ENCODE data around the gene CHCHD1. TPM values are rescaled to one million over a fixed set of nuclear protein-coding genes. Genes with fewer than 3 reads are reported as not detected.

Gene CHCHD1
- total RNA-seq (10 to 100 TPM in 3 of 5 donors, 1 to 10 TPM in 2; 6.3 to 17.5 (median 14.2) TPM), total RNA-seq (10.2 to 42.9 (median 16.8) reads per million in 29 experiments)
- total RNA-seq (2013) = 23.4 TPM

DNA sequence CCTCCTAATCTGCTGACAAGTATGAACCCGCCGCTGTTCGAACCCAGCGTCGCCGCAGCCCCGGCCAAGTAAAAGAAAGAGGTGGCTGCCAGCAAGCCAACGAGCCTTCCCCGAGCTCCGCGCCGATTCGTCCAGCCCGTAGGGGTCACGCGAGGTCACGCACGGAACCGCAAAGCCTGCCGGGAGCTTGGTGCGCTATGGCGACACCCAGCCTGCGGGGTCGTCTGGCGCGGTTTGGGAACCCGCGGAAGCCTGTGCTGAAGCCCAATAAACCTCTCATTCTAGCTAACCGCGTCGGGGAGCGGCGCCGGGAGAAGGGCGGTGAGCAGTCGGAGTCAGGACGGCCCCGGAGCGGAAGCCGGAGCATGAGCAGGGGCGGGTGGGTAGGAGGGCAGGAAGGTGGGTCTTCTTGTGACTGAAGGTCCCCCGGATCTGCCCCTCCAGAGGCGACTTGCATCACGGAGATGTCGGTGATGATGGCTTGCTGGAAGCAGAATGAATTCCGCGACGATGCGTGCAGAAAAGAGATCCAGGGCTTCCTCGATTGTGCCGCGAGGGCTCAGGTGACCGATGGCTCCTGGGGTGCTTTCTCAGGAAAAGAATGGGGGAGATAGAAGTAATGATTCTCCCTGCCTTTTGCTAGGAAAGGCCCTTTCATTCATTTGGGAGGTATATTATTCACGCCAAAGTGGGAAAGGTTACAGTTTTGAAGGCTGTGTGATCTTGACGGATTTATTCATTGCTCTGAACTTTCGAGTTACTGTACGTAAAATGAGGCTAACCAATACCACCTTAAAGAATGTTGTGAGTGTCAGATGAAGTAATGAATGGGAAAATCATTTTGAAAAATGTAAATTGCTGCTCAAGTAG, at the start of gene CHCHD1:
CHCHD1 (plus strand) TSS at position 170 of the 870 bp plus-strand sequence; CDS start at position 198, 28 bp downstream.
- Histone ChIP-seq H3K27ac (ENCODE audit: low read length) (peak within 1 kb of the TSS; percentile 74), H3K4me3 (ENCODE audit: control insufficient read depth in 1 of 2, extremely low read depth in 1 of 2, low read length in 1 of 2) (peak within 1 kb of the TSS; percentile 91 to 96), H3K36me3 (ENCODE audit: control insufficient read depth in 2 of 2, extremely low read depth in 1 of 2, insufficient read depth in 1 of 2, low read length in 1 of 2) (peaks cover 0 to 24% of the 10 kb centered on the region in 2 donors), H3K9me3 (no peaks in the 10 kb centered on the region), H3K27me3 (replicated peaks in 1 of 2; ENCODE audit: control insufficient read depth in 2 of 2, extremely low read depth in 1 of 2, insufficient read depth in 2 of 2, low read length in 1 of 2) (no peaks in the 10 kb centered on the region), H3K4me1 (ENCODE audit: control insufficient read depth in 1 of 2, extremely low read depth in 1 of 2, insufficient read depth in 2 of 2, low read length in 2 of 2) (peaks cover 31 to 51% of the 10 kb centered on the region in 2 experiments)
- ATAC-seq (replicated peaks in 1 of 4) = peak; percentile 69 to 73 (median 70)
- no peaks in the 10 kb centered on the region for H3K9me3 Mint-ChIP-seq
- H3K4me1 Mint-ChIP-seq = peaks cover 51 to 65% (median 52%) of the 10 kb centered on the region in 3 donors
- peak within 1 kb of the TSS; percentile 96 to 100 (median 99) for H3K4me3 Mint-ChIP-seq
- WGBS (ENCODE audit: insufficient coverage) = 0% methylated on average over 46 of the region's 57 CpGs
- no peaks in the 10 kb centered on the region for H3K36me3 Mint-ChIP-seq
- ChIA-PET POLR2A (interaction anchor here (0.6 to 2.6 kb wide), 3 partner anchors 10 to 91 kb away, joined by 4 to 12 read pairs (median 5); a partner anchor contains a TSS), CTCF (interaction anchor here (1.2 to 4.6 kb wide), 8 partner anchors 10 to 97 kb away, joined by 3 to 35 read pairs (median 6); a partner anchor contains a TSS)
- H3K27ac Mint-ChIP-seq = peak within 1 kb of the TSS; percentile 100
- peak; percentile 76 to 93 (median 88) for DNase-seq
- H3K27me3 Mint-ChIP-seq = no peaks in the 10 kb centered on the region

DNA sequence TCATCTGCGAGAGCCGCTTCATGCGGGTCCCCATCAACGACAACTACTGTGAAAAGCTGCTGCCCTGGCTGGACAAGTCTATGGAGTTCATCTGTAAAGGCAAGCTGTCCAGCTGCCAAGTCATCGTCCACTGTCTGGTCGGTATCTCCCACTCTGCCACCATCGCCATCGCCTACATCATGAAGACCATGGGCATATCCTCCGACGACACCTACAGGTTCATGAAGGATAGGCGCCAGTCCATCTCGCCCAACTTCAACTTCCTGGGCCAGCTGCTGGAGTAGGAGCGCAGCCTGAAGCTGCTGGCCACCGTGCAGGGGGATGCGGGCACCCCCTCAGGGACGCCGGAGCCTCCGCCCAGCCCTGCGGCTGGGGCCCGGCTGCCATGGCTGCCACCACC, 49.4 kb upstream of the CHCHD1 start:
- peaks cover 4 to 30% (median 24%) of the 10 kb centered on the region in 3 donors for H3K4me1 Mint-ChIP-seq
- CTCF ChIA-PET = no interaction called here

DNA sequence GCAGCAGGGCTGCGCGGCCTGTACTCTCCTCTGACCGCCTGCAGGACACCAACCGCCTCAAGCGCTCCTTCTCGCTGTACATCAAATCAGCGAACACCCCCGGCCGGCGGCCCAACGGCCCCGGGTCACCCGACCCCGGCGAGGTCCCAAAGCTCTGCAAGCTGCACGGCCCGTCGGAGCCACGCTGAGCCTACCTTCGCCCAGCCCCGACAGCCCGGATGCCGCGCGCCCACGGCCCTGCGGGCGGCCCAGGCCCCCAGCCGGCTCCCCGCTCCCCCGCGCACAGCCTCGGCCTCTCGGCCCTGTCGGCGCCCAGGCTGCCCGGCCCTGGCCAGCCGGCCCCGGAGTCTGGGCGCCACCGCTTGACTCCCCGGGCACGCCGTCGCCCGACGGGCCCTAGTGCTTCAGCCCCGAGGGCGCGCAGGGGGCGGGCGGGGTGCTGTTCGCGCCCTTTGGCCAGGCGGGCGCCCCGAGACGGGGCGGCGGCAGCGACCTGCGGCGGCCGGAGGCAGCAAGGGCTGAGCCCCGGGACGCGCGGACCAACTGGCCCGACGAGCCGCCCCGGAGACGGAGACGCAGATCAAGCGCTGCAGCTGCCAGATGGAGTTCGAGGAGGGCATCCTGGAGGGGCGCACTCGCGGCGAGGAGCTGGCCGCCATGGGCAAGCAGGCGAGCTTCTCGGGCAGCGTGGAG, 48.8 kb upstream of the CHCHD1 start:
- Mint-ChIP-seq H3K4me3 (no peak overlapping the region), H3K27me3 (no peaks in the 10 kb centered on the region), H3K36me3 (peaks cover 3% of the 10 kb centered on the region), H3K9me3 (no peaks in the 10 kb centered on the region), H3K4me1 (peaks cover 4 to 28% (median 24%) of the 10 kb centered on the region in 3 donors), H3K27ac (no peak overlapping the region)
- Histone ChIP-seq H3K36me3 (ENCODE audit: control insufficient read depth in 2 of 2, extremely low read depth in 1 of 2, insufficient read depth in 1 of 2, low read length in 1 of 2) (peaks cover 11 to 22% of the 10 kb centered on the region in 2 donors), H3K4me1 (ENCODE audit: control insufficient read depth in 1 of 2, extremely low read depth in 1 of 2, insufficient read depth in 2 of 2, low read length in 2 of 2) (peaks cover 4 to 29% of the 10 kb centered on the region in 2 experiments), H3K27ac (ENCODE audit: low read length) (no peak overlapping the region), H3K4me3 (ENCODE audit: control insufficient read depth in 1 of 2, extremely low read depth in 1 of 2, low read length in 1 of 2) (no peak overlapping the region), H3K9me3 (no peaks in the 10 kb centered on the region), H3K27me3 (replicated peaks in 1 of 2; ENCODE audit: control insufficient read depth in 2 of 2, extremely low read depth in 1 of 2, insufficient read depth in 2 of 2, low read length in 1 of 2) (no peaks in the 10 kb centered on the region)
- ATAC-seq (replicated peaks in 1 of 4) (no peak), DNase-seq (no peak)
- ChIA-PET POLR2A (interaction anchor here (0.6 to 1.1 kb wide), 3 partner anchors 10 to 26 kb away, joined by 3 to 8 read pairs (median 4); no protein-coding TSS in a partner anchor), CTCF (no interaction called here)
- 98% methylated on average over 76 of the region's 84 CpGs for WGBS (ENCODE audit: insufficient coverage)

More for the DNA sequence above, 49.4 kb upstream of the CHCHD1 start:
- no peak overlapping the region for H3K27ac ChIP-seq (ENCODE audit: low read length)
- H3K9me3 ChIP-seq = no peaks in the 10 kb centered on the region
- H3K9me3 Mint-ChIP-seq = no peaks in the 10 kb centered on the region
- peak overlapping the region in 1 of 2 donors; percentile 16 for H3K27ac Mint-ChIP-seq
- no peaks in the 10 kb centered on the region for H3K27me3 Mint-ChIP-seq
- peaks cover 11 to 25% of the 10 kb centered on the region in 2 donors for H3K36me3 ChIP-seq (ENCODE audit: control insufficient read depth in 2 of 2, extremely low read depth in 1 of 2, insufficient read depth in 1 of 2, low read length in 1 of 2)
- H3K4me3 Mint-ChIP-seq = peak overlapping the region; percentile 39 to 59 (median 55)
- ATAC-seq (replicated peaks in 1 of 4) (no peak), DNase-seq (no peak)
- H3K27me3 ChIP-seq (replicated peaks in 1 of 2; ENCODE audit: control insufficient read depth in 2 of 2, extremely low read depth in 1 of 2, insufficient read depth in 2 of 2, low read length in 1 of 2) = no peaks in the 10 kb centered on the region
- POLR2A ChIA-PET = no interaction called here
- peaks cover 4 to 29% of the 10 kb centered on the region in 2 experiments for H3K4me1 ChIP-seq (ENCODE audit: control insufficient read depth in 1 of 2, extremely low read depth in 1 of 2, insufficient read depth in 2 of 2, low read length in 2 of 2)
- peaks cover 6% of the 10 kb centered on the region for H3K36me3 Mint-ChIP-seq
- 98% methylated on average over 20 of the region's 20 CpGs for WGBS (ENCODE audit: insufficient coverage)
- H3K4me3 ChIP-seq (ENCODE audit: control insufficient read depth in 1 of 2, extremely low read depth in 1 of 2, low read length in 1 of 2) = no peak overlapping the region

DNA sequence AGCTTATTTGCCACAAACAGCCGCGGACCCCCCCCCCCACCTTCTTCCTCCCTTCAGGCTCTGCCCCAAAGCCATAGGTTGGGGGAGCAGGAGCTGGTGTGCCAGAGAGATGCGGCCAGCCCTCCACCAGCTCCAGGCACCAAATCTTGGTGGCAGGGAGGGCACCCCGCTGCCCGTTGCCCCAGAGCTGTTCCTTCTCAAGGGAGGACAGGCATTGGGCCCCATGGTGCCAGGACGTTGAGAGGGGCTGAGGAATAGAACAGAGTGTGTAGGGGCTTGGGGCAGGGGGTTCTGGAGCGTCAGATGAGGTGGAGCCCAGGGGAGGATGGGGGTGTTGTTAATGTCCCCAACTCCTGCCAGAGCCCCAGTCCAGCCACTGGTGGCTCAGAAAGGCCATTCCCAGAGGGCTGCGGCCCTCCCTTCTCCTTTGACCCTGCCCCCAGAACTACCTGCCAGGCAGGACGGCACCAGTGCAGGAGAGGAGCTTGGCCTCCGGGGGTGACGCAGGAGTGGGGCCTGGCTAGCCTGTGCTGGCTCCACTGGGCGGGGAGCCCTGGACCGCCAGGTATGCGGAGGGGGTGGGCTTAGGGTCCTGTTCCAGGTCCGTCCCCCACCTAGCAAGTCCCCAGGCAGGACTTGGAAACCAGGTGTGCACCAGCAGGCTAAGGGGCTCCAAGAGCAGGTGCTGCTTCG, 47.7 kb upstream of the CHCHD1 start:
- ChIA-PET POLR2A (interaction anchor here (0.6 to 1.1 kb wide), 4 partner anchors 9 to 367 kb away, joined by 3 to 8 read pairs (median 6); no protein-coding TSS in a partner anchor), CTCF (interaction anchor here (0.5 to 0.6 kb wide), 2 partner anchors 146 to 257 kb away, joined by 3 to 4 read pairs; no protein-coding TSS in a partner anchor)
- H3K9me3 ChIP-seq = no peaks in the 10 kb centered on the region
- 92% methylated on average over 13 of the region's 16 CpGs for WGBS (ENCODE audit: insufficient coverage)
- Mint-ChIP-seq H3K27ac (no peak overlapping the region), H3K4me1 (peaks cover 4 to 26% (median 24%) of the 10 kb centered on the region in 3 donors), H3K36me3 (peaks cover 3% of the 10 kb centered on the region), H3K27me3 (no peaks in the 10 kb centered on the region), H3K9me3 (no peaks in the 10 kb centered on the region), H3K4me3 (no peak overlapping the region)
- no peak overlapping the region for H3K4me3 ChIP-seq (ENCODE audit: control insufficient read depth in 1 of 2, extremely low read depth in 1 of 2, low read length in 1 of 2)
- H3K4me1 ChIP-seq (ENCODE audit: control insufficient read depth in 1 of 2, extremely low read depth in 1 of 2, insufficient read depth in 2 of 2, low read length in 2 of 2) = peaks cover 4 to 29% of the 10 kb centered on the region in 2 experiments
- ATAC-seq (replicated peaks in 1 of 4) (no peak), DNase-seq (no peak)
- no peak overlapping the region for H3K27ac ChIP-seq (ENCODE audit: low read length)
- no peaks in the 10 kb centered on the region for H3K27me3 ChIP-seq (replicated peaks in 1 of 2; ENCODE audit: control insufficient read depth in 2 of 2, extremely low read depth in 1 of 2, insufficient read depth in 2 of 2, low read length in 1 of 2)
- peaks cover 11 to 22% of the 10 kb centered on the region in 2 donors for H3K36me3 ChIP-seq (ENCODE audit: control insufficient read depth in 2 of 2, extremely low read depth in 1 of 2, insufficient read depth in 1 of 2, low read length in 1 of 2)

DNA sequence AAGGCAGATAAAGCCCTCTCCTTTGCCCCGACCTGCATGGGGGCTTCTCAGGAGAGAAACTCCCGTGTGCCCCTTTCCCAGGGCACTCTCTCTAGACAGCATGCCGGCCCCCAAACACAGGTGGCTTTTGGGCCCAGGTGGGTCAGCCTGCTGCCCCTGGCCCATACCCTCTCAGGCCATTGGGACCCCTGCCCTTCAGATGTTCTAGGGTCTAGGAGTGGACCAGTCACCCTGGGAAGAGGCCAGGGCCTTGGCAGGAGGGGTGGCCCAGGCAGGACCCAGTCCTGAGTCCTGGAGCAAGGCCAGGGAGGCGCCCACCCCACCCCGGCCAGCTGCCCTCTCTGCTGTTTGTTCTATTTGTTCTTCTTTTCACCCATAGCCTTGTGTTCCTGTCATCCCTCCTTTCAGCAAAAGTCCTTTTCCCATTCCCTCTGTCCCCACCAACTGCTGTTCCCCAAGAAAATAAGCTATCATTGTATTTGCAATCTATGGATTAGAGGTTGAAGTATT, 47.0 kb upstream of the CHCHD1 start:
- H3K27me3 ChIP-seq (replicated peaks in 1 of 2; ENCODE audit: control insufficient read depth in 2 of 2, extremely low read depth in 1 of 2, insufficient read depth in 2 of 2, low read length in 1 of 2) = no peaks in the 10 kb centered on the region
- Mint-ChIP-seq H3K36me3 (peaks cover 3% of the 10 kb centered on the region), H3K4me3 (no peak overlapping the region), H3K27me3 (no peaks in the 10 kb centered on the region), H3K27ac (no peak overlapping the region), H3K4me1 (peaks cover 0 to 21% (median 20%) of the 10 kb centered on the region in 3 donors), H3K9me3 (no peaks in the 10 kb centered on the region)
- no peak overlapping the region for H3K27ac ChIP-seq (ENCODE audit: low read length)
- CTCF ChIA-PET = no interaction called here
- H3K36me3 ChIP-seq (ENCODE audit: control insufficient read depth in 2 of 2, extremely low read depth in 1 of 2, insufficient read depth in 1 of 2, low read length in 1 of 2) = peaks cover 11 to 22% of the 10 kb centered on the region in 2 donors
- DNase-seq (no peak), ATAC-seq (replicated peaks in 1 of 4) (no peak)
- 62% methylated on average over 3 of the region's 5 CpGs for WGBS (ENCODE audit: insufficient coverage)
- no peaks in the 10 kb centered on the region for H3K9me3 ChIP-seq
- H3K4me1 ChIP-seq (ENCODE audit: control insufficient read depth in 1 of 2, extremely low read depth in 1 of 2, insufficient read depth in 2 of 2, low read length in 2 of 2) = peaks cover 4 to 26% of the 10 kb centered on the region in 2 experiments
- POLR2A ChIA-PET = no interaction called here
- H3K4me3 ChIP-seq (ENCODE audit: control insufficient read depth in 1 of 2, extremely low read depth in 1 of 2, low read length in 1 of 2) = no peak overlapping the region
